Activated naive CD4-positive, alpha-beta T cell treated with anti-CD3 and anti-CD28 coated beads for 36 hours (primary cell): ENCODE results near the gene JAKMIP1. TPM values are rescaled to one million over a fixed set of nuclear protein-coding genes. Genes with fewer than 3 reads are reported as not detected.

Experiments used
- CTCF ChIA-PET: fragments of 350-600 bp; sonication (Branson Sonifier 250); formaldehyde crosslinking; loops from one replicate; lab custom pipeline; 2021; ENCODE audit warnings: antibody characterized with exemption; lab: Charles Lee
- DNase-seq: peaks from one replicate; pipeline ENCODE4 v3.0.0-alpha.2; 2020
- H3K27ac Mint-ChIP-seq: one replicate; pipeline ENCODE4 v1.8.0; 2021; ENCODE audit warnings: mild to moderate bottlenecking, mixed read lengths
- H3K27me3 Mint-ChIP-seq: one replicate; pipeline ENCODE4 v1.8.0; 2021; ENCODE audit warnings: low read depth, mixed read lengths
- H3K36me3 Mint-ChIP-seq: one replicate; pipeline ENCODE4 v1.8.0; 2021; ENCODE audit warnings: low read depth, mixed read lengths
- H3K4me1 Mint-ChIP-seq: one replicate; pipeline ENCODE4 v1.8.0; 2021; ENCODE audit warnings: low read depth, mixed read lengths
- H3K4me3 Mint-ChIP-seq: one replicate; pipeline ENCODE4 v1.8.0; 2021; ENCODE audit warnings: mild to moderate bottlenecking, moderate library complexity, mixed read lengths
- H3K9me3 Mint-ChIP-seq: one replicate; pipeline ENCODE4 v1.8.0; 2021; ENCODE audit warnings: mixed read lengths
- intact Hi-C: fragments of 100-400 bp; cut with micrococcal nuclease; formaldehyde crosslinking; loops from one replicate; pipeline ENCODE4 v1.15.1; 2023
- total RNA-seq, 2 experiments: library from RNA; stranded (reverse); gene quantifications; one replicate each; pipeline ENCODE4 v1.2.3, GENCODE V29; 2021

Gene JAKMIP1
- total RNA-seq, 2 experiments from 2014 or later: 0.27 to 0.50 TPM

- H3K27ac Mint-ChIP-seq: no peak overlapping the region
- peaks cover 7% of the 10 kb centered on the region for H3K27me3 Mint-ChIP-seq
- H3K4me1 Mint-ChIP-seq: no peaks in the 10 kb centered on the region
- no peak for DNase-seq
- CTCF ChIA-PET: no interaction called here
- no peaks in the 10 kb centered on the region for H3K9me3 Mint-ChIP-seq
- intact Hi-C loops: no loop called here
- H3K36me3 Mint-ChIP-seq: no peaks in the 10 kb centered on the region
- H3K4me3 Mint-ChIP-seq: no peak overlapping the region
These were observed 153.7 kb downstream of the JAKMIP1 start for GRCh38 chr4:6046526-6047129.

- Mint-ChIP-seq H3K36me3 (no peaks in the 10 kb centered on the region), H3K4me1 (no peaks in the 10 kb centered on the region), H3K9me3 (no peaks in the 10 kb centered on the region), H3K27me3 (peaks cover 7% of the 10 kb centered on the region), H3K4me3 (no peak overlapping the region), H3K27ac (no peak overlapping the region)
- intact Hi-C loops: no loop called here
- no peak for DNase-seq
- CTCF ChIA-PET: no interaction called here
These were observed 155.5 kb downstream of the JAKMIP1 start for GRCh38 chr4:6044805-6045204.

- DNase-seq: no peak
- Mint-ChIP-seq H3K36me3 (no peaks in the 10 kb centered on the region), H3K4me1 (no peaks in the 10 kb centered on the region), H3K9me3 (no peaks in the 10 kb centered on the region), H3K27ac (no peak overlapping the region), H3K4me3 (no peak overlapping the region), H3K27me3 (peaks cover 7% of the 10 kb centered on the region)
- CTCF ChIA-PET: no interaction called here
- intact Hi-C loops: no loop called here
These were observed 156.1 kb downstream of the JAKMIP1 start for GRCh38 chr4:6044276-6044675.

GRCh38 chr4:6043843-6044242, 156.5 kb downstream of the JAKMIP1 start:
- Mint-ChIP-seq H3K27ac (no peak overlapping the region), H3K4me3 (no peak overlapping the region), H3K27me3 (peaks cover 7% of the 10 kb centered on the region), H3K4me1 (no peaks in the 10 kb centered on the region), H3K36me3 (no peaks in the 10 kb centered on the region), H3K9me3 (no peaks in the 10 kb centered on the region)
- CTCF ChIA-PET: no interaction called here
- intact Hi-C loops: no loop called here
- no peak for DNase-seq

GRCh38 chr4:6043188-6043587, 157.2 kb downstream of the JAKMIP1 start:
- no peak for DNase-seq
- H3K36me3 Mint-ChIP-seq: no peaks in the 10 kb centered on the region
- intact Hi-C loops: no loop called here
- H3K4me3 Mint-ChIP-seq: no peak overlapping the region
- no peaks in the 10 kb centered on the region for H3K9me3 Mint-ChIP-seq
- no peaks in the 10 kb centered on the region for H3K4me1 Mint-ChIP-seq
- CTCF ChIA-PET: interaction anchor here (0.6 kb wide), 1 partner anchor 54 kb away, joined by 3 read pairs; no protein-coding TSS in a partner anchor
- no peak overlapping the region for H3K27ac Mint-ChIP-seq
- peaks cover 7% of the 10 kb centered on the region for H3K27me3 Mint-ChIP-seq

- no peak for DNase-seq
- intact Hi-C loops: no loop called here
- CTCF ChIA-PET: interaction anchor here (0.6 to 0.7 kb wide), 2 partner anchors 24 to 54 kb away, joined by 3 read pairs; no protein-coding TSS in a partner anchor
- Mint-ChIP-seq H3K27ac (no peak overlapping the region), H3K36me3 (no peaks in the 10 kb centered on the region), H3K4me3 (no peak overlapping the region), H3K9me3 (no peaks in the 10 kb centered on the region), H3K27me3 (peaks cover 7% of the 10 kb centered on the region), H3K4me1 (no peaks in the 10 kb centered on the region)
These were observed 157.9 kb downstream of the JAKMIP1 start for GRCh38 chr4:6042293-6043063.

- H3K36me3 Mint-ChIP-seq: no peaks in the 10 kb centered on the region
- no peak for DNase-seq
- H3K4me1 Mint-ChIP-seq: no peaks in the 10 kb centered on the region
- H3K4me3 Mint-ChIP-seq: no peak overlapping the region
- H3K9me3 Mint-ChIP-seq: no peaks in the 10 kb centered on the region
- intact Hi-C loops: no loop called here
- H3K27ac Mint-ChIP-seq: no peak overlapping the region
- H3K27me3 Mint-ChIP-seq: peaks cover 7% of the 10 kb centered on the region
- CTCF ChIA-PET: interaction anchor here (0.7 kb wide), 1 partner anchor 23 kb away, joined by 3 read pairs; no protein-coding TSS in a partner anchor
These were observed 158.5 kb downstream of the JAKMIP1 start for GRCh38 chr4:6041800-6042199.

DNA sequence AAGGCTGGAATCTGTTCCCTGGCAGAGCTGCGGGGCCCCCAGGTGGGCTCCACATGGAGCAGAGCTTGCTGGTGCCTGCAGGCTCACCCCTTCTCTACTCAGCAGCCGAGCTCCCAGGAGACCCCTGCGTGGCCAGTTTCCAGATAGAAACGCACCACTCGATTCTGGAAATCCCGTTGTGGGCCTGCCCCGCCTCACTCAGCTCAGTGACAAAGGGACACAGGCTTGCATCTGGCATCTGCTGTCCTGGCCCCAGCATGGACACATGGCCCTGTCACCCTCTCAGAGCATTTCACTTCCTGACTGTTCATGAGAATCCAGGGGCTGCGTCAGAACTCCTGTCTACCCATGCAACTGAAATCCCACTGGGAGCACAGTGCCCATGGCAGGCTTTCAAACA, 161.6 kb downstream of the JAKMIP1 start:
- Mint-ChIP-seq H3K4me3 (no peak overlapping the region), H3K9me3 (no peaks in the 10 kb centered on the region), H3K27me3 (peaks cover 1% of the 10 kb centered on the region), H3K27ac (no peak overlapping the region), H3K36me3 (no peaks in the 10 kb centered on the region), H3K4me1 (no peaks in the 10 kb centered on the region)
- intact Hi-C loops: no loop called here
- CTCF ChIA-PET: no interaction called here
- DNase-seq: no peak

DNA sequence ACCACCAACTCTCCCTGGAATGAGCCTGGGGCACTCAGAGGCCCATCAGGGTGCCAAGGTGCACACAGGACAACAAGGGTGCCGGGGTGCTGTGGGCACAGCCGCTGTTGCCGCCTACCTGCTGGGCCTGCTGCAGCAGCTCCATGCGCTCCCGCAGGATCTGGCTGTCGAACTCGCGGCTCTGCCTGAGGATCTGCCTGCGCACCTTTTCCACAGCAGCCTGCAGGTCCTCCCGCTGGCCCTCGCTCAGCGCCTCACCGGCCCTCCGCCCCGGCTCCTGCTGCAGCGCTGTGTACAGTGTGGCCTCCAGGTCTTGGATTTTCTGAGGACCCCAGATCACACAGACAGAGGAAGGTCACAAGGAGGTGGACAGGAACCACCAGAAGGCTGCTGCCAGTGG, 164.6 kb downstream of the JAKMIP1 start:
- H3K36me3 Mint-ChIP-seq: no peaks in the 10 kb centered on the region
- no peak overlapping the region for H3K4me3 Mint-ChIP-seq
- DNase-seq: no peak
- no peak overlapping the region for H3K27ac Mint-ChIP-seq
- no peaks in the 10 kb centered on the region for H3K9me3 Mint-ChIP-seq
- no peaks in the 10 kb centered on the region for H3K4me1 Mint-ChIP-seq
- intact Hi-C loops: no loop called here
- H3K27me3 Mint-ChIP-seq: peaks cover 4% of the 10 kb centered on the region
- CTCF ChIA-PET: no interaction called here

GRCh38 chr4:6033381-6033780, 167.0 kb downstream of the JAKMIP1 start:
- no peak overlapping the region for H3K4me3 Mint-ChIP-seq
- DNase-seq: no peak
- no peaks in the 10 kb centered on the region for H3K4me1 Mint-ChIP-seq
- no peak overlapping the region for H3K27ac Mint-ChIP-seq
- intact Hi-C loops: no loop called here
- CTCF ChIA-PET: no interaction called here
- H3K36me3 Mint-ChIP-seq: no peaks in the 10 kb centered on the region
- H3K9me3 Mint-ChIP-seq: no peaks in the 10 kb centered on the region
- peaks cover 4% of the 10 kb centered on the region for H3K27me3 Mint-ChIP-seq

DNA sequence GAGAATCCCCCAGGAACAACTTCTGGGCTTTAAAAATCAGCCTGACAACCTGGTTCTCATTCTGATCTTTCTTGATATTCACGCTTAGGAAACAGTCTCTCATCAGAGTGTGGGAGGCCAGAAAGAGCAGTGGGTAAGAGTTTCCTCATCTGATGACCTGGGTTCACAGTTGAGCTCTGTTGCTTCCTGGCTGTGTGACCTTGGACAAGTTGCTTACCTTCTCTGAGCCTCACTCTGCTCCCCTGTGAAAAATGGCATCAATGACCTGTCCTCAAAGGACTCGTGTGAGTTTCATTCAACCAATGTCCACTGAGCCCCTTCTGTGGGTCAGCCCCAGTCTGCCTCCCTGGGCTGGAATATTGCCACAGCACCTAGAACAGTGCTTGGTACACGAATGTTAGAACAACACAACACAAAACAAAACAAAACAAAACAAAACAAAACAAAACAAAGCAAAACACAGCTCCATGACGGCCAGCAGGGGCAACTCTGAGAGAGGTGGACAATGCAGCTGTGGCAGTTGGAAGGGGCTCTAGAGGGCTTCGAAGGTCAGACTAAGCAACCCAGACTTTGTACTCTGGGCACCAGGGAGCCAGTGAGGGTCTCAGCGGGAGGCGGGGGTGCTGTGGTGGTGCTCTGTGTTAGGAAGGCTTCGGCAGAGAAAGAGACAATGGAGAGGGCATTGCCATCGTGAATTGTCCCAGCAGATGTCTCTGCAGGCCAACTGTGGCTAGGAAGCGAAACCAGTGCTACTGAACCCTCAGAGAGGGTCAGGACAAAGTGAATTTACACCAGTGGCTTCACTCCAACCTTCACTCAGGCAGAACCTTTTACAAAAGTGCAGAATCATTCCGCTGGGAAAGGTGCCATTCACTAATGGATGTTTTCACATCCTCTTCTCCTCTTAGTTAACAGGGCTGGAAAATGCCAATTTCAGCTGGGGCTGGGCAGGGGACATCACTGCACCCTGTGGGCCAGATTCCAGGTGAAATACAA, 167.8 kb downstream of the JAKMIP1 start:
- H3K9me3 Mint-ChIP-seq: no peaks in the 10 kb centered on the region
- intact Hi-C loops: no loop called here
- no peaks in the 10 kb centered on the region for H3K4me1 Mint-ChIP-seq
- H3K27ac Mint-ChIP-seq: no peak overlapping the region
- H3K27me3 Mint-ChIP-seq: peaks cover 4% of the 10 kb centered on the region
- H3K4me3 Mint-ChIP-seq: no peak overlapping the region
- DNase-seq: no peak
- no peaks in the 10 kb centered on the region for H3K36me3 Mint-ChIP-seq
- CTCF ChIA-PET: interaction anchor here (1.1 kb wide), 1 partner anchor 14 kb away, joined by 3 read pairs; the partner anchor contains the start of gene C4orf50

DNA sequence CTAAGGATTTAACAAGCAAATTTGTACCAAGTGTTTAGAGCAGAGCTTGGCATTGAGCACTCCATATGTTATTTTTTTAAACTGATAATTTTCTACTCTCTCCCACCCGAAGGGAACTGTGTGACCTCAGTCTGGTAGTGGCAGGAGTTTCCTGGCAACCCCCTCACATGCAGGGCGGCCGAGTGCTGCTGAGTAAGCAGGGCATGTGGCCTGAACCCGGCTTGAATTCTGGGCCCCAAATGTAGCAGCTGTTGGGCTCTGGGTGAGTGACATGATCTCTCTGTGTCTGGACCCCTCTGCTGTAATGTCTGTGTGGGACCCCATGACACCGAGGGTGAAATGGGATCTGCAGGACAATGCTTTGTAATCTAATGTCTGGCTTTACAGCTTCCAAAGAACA, 168.5 kb downstream of the JAKMIP1 start:
- no peaks in the 10 kb centered on the region for H3K9me3 Mint-ChIP-seq
- no peaks in the 10 kb centered on the region for H3K36me3 Mint-ChIP-seq
- H3K4me3 Mint-ChIP-seq: no peak overlapping the region
- CTCF ChIA-PET: interaction anchor here (0.5 to 1.1 kb wide), 2 partner anchors 13 to 83 kb away, joined by 3 to 4 read pairs; partner anchors contain the start of gene C4orf50
- intact Hi-C loops: no loop called here
- peaks cover 4% of the 10 kb centered on the region for H3K27me3 Mint-ChIP-seq
- H3K4me1 Mint-ChIP-seq: no peaks in the 10 kb centered on the region
- DNase-seq: no peak
- no peak overlapping the region for H3K27ac Mint-ChIP-seq
